ENCODE results near the gene ZFP36L2.

The ZFP36L2 gene

DNA sequence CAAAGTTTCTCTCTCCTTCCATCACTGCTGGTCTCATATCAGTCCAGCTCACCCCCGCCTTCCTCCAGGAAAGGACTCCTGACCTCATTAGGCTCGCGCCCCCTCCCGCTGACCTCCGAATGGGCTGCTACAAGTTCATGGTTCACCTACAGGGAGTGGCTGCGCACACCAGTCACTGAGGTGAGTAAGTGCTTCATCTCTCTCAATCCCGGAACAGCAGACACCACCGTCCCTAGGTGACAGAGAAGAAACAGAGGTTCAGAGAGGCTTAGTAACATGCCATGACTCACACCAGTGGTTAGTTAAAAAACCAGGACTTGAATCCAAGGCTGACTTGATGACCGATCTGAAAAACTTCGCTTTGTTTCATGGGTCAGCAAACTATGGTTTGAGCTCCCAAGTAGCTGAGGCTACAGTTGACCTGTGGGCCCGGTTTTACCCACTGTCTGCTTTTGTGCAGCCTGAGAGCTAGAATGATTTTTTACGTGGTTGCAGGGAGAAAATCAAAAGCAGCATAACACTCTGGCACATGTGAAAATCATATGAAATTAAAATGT is 42.0 kb downstream of the ZFP36L2 start:
- DNase-seq: peak in 2 of 3 donors; percentile 46 to 54

DNA sequence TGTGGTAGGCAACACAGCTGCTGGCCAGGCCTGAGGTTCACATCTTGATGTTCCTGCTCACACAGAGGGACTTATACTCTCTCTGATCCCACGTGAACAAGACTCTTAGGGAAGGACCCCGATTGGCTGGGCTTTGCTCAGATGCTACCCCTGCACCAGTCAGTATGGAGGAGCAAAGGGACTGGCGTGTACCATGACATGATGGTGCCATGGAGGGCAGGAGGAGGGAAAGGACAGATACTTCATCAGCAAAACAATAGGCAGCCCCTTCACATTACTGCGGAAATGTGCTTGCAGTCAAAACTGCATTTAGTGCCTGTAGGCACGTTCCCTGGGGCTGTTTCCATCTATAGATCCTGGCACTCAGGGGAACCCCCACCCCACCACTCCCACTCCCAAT is 42.7 kb downstream of the ZFP36L2 start:
- no peak for DNase-seq

DNA sequence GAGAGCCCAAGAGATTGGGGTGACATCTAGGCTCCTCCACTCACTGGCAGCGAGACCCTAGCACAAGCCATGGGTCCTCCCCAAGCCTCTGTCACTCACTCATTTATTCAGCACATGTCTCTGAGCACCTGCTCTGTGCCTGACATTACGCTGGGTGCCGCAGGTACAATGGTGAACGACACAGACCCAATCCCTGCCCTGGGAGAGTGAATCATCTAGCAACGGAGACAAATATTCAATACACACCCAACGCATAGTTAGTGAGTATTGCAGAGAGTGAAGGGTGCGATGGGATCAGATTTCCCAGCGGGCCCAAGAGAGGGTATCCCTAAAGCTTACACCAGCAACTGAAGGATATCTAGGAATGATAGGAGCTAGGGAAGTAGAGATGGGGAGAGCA is 45.5 kb downstream of the ZFP36L2 start:
- DNase-seq: no peak

DNA sequence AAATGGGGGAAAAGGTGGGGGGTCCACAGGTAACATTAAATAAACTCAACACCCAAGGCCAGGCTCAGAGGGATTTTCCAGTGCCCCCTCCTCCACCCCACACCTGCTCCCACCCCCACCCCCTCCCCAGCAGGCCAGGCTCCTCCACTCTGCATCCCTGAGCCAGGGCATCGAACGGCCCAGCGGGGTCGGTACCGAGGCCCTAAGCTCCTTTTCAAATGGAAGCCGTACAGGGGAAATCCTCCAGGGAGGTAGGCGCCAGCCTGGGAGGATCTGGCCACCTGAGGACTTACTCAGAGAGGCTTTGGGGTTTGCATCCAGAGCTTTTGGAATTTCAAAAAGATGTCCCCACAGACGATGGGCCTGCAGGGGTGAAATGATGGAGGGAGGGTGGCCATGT is 46.5 kb downstream of the ZFP36L2 start:
- no peak for DNase-seq

DNA sequence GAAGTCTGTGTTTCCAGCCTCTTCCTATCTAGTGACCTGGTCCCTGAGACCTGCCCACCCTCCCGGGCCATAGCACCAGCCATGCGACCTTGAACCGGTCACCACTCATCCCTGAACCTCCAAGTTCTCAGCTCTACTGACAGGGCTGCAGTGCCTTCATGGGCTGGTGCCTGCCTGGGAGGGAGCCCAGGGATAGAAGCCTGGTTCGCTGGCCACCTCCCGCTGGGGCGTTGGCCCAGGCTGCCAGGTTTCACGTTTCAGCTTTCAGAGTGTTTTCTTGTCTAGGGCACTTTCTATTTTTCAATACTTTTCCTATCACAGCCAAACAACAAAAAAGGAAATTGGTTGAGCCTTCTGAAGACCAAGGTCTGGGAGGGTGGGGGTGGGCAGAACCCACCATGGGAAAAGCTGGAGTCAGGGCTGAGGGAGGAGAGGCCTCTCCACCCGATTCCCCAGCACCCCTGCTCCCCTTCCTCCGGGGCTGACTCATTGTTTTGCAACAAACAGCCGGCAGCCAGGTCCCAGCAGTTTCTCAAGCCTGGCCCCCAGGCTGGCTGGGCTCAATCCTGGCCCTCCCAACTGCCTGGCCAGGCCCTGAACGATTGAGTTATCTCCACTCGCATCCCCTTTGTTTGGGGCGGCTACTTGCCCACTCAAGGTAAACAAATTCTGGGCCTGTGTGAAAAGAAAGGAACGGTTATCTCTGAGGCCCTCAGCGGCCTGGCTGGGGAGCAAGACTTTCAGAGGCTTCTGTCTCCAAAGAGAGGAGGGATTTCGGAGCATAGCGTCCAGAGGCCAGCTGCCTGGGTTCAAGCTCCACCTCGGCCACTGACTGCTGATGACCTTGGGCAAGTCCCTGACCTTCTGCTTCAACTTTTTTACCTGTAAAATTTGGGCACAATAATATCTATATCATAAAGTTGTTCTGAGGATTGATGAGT is 47.5 kb downstream of the ZFP36L2 start:
- DNase-seq: peak; percentile 51 to 69 (median 55)

DNA sequence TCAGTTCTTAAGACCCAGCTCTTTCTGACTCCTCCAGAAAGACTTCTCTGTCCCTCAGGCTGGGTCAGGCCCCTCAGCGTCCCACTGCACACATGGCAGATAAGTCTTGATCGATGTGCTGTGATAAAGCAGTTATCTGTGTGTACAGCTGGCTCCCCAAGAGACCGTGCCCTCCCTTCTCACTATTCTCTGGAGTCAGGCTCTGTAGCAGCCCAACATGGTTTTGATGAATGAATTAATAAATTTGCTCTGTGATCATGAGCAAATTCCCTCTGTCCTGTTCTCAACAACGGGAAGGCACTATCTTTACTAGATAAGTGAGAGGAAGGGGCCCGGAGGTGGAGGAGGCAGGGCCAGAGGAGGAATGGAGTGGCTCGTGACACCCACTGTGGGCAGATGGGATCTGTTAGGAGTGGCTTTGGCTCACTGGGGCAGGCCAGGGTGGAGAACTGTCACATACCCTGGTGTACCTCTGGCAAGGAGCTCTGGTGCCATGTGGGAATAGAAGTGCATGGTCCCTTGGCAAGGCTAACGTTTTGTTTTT is 48.3 kb downstream of the ZFP36L2 start:
- DNase-seq: no peak

DNA sequence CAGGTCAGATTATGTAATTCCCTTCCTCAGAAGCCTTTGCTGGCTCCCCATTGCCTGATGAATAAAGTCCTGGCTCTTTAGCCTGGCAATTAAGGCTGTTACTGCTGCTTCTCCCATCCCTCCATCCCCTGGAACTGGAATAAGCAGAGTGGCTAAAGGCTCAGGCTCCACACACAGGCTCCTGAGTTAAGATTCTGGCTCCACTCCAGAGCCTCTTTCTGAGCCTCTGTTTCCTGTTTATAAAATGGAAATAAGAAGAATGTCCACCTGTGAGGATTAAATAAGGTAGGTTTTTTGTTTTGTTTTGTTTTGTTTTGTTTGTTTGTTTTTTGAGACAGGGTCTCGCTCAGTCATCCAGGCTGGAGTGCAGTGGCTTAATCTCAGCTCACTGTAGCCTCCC is 50.0 kb downstream of the ZFP36L2 start:
- DNase-seq: no peak

DNA sequence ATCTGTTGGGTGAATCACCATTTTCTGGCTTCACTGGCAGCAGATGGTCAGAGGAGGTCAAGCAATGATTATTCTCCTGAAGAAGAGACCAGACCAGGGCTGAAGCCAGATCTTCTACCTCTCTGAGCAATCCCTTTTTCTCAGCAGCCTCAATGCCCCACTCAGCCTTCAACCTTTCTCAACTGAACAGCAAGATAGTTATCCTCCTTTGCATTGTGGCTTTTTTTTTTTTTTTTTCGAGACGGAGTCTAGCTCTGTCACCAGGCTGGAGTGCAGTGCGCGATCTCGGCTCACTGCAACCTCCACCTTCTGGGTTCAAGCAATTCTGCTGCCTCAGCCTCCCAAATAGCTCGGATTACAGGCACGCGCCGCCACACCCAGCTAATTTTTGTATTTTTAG is 50.5 kb downstream of the ZFP36L2 start:
- DNase-seq: no peak

DNA sequence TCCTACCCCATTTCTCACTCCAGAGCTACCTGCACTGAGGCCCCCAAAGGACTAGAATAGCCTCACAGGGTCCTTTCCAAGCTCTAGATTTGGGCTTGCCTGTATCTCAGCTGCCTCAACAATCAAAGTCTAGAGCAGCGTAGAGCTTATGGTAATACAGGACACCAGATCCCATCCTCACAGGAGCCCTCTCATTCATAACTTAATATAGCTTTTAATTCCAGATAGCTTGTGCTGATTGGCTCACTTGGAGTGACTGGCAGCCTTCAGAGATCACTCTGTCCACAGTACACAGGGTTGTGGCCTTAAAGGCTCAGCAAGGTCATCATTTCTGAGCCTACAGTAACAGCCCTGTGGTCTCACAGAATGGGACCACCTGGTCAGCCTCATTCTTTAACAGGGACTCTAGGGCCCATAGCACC is 51.4 kb downstream of the ZFP36L2 start:
- no peak for DNase-seq

DNA sequence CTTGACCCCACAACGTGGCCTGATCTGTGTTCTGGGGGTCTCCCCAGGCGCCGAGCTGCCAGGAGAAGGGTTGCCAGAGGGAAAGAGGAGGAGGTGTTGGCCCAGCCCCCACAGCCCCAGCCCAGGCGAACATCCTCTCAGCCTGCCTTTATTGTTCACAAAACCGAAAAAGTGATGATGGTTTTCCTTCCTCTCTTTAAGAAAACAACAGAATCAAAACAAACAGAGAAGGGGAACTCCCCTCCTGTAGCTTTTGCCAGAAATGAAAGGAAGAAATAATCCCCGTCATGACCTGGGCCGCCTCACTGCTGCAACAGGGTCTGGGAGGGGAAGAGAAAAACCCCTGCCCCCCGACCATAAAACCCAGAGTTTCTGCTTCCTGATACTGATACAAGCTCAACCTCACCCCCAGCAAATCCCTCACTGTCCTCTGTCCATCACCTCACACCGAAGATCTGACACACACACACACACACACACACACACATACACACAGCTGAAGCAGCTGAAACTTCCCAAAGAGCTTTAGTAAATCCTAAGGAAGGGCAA is 52.0 kb downstream of the ZFP36L2 start:
- DNase-seq: peak; percentile 78 to 85 (median 78)

Measured in suppressor macrophage treated with lipopolysaccharide for 1 hour (primary cell).